Activated CD4-positive, alpha-beta T cell treated with anti-CD3 and anti-CD28 coated beads, Interleukin-10, Interleukin-2, amounts not matched to agents 100 ng/mL and 50 ng/mL, durations not matched to agents 16 hours and 8 hours (primary cell): ENCODE data around the gene SOS2.
A peak's percentile ranks its signal among the peaks of the same experiment; 100 is the strongest.
"Not testable (repeated sequence)": the region's sequence is repeated elsewhere in the genome, so short reads cannot be mapped to it uniquely, and the experiment has no call there.

Source experiments
- DNase-seq: peaks from one replicate; pipeline ENCODE4 v3.0.0-alpha.2; 2020

Gene SOS2

DNA sequence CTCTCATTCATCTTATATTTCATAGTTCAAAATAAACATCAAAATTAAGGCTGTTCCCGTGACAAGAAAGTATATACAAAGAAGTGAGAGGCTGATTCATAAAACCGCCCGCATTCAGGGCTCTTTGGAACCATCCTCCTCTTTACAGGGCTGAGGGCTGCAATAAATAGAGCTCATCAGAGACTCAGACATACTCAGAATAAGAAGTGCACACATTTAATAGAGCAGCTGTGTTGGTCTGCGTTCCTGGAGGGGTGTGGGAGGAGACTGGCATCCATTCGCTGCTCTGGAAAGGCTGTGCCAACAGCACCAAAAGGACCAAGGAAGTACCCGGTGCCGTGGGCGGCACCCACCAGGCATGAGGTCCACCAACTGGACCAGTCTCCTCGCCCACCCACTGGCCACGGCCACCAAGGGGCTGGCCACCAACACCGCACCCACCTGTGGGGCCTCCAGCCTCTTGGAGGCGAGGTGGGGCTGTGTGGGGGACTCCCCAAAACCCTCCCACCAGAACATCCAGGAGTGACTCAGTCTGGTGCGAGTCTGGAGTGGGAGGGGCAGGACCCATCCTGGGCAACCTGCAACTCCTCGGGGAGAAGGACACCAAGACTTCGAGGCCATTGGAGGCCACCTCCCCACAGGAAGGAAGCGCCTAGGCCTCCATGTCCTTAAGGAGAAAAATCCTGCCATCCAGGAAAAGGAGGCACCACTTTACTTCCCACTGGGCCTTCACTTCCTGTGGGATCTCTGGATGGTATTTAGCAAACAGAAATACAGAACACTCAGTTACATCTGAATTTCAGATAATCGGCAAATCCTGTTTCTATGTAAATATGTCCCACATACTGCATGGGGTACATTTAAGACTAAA is 147.7 kb downstream of the SOS2 start:
- peak; percentile 84 for DNase-seq

DNA sequence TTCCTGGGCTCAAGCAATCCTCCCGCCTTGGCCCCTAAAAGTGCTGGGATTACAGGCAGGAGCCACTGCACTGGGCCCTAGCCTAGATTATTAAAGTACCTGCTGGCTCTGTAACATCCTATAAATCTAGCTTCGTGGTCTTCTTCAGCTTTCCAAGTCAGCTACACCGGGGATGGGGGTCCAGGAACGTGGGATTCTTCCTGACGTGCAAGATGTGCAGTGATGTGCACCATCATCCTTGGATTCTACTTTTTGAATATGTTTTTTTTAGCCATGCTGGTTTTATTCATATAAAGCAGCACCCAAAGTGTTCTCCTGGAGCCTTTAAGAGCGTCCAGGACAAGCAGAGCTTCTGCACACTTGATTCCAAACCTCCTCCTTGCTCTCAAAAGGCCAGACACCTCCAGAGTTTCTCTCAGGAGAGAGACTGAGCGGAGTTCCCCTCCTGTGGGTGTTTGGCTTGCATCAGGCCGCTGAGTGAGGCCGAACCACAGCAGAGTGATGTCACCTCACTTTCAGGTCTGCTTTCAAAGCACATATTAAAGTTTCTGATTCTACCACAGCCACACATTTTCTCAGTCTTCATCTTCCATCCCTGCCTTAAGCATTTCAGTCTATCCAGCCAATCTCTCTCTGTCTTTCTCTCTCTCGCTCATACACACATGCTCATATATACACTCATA is 148.5 kb downstream of the SOS2 start:
- DNase-seq = peak; percentile 96

DNA sequence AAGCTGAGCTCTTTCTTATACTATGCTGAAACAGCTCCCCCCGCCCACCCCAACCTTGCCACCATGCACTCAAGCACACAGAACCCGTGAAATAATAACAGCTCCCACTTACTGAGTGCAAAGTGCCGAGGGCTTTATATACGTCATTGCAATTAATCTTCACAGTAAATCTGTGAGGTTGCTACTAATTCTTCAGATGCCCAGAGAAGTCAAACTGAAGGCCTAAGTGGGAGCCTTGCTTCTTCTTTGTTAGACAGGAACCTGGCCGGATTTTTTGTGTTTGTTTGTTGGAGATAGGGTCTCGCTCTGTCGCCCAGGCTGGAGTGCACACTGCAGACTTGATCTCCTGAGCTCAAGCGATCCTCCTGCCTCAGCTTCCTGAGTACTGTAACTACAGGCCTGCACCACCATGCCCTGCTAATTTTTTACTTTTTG is 149.1 kb downstream of the SOS2 start:
- DNase-seq = peak; percentile 54

DNA sequence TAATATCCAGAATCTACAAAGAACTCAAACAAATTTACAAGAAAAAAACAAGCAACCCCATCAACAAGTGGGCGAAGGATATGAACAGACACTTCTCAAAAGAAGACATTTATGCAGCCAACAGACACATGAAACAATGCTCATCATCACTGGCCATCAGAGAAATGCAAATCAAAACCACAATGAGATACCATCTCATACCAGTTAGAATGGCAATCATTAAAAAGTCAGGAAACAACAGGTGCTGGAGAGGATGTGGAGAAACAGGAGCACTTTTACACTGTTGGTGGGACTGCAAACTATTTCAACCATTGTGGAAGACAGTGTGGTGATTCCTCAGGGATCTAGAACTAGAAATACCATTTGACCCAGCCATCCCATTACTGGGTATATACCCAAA is 152.3 kb downstream of the SOS2 start:
- not testable (repeated sequence) for DNase-seq

DNA sequence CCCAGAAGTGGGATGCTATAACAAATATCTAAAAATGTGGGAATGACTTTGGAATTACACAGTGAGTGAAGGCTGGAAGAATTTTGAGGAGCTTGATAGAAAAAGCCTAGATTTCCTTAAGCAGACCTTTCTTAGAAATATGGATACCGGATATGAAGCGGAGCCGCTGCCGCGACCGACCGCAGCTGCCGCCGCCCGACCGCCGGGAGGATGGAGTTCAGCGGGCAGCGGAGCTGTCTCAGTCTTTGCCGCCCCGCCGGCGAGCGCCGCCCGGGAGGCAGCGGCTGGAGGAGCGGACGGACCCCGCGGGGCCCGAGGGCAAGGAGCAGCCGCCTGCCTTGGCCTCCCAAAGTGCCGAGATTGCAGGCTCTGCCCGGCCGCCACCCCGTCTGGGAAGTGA is 157.7 kb downstream of the SOS2 start:
- DNase-seq = not testable (repeated sequence)

DNA sequence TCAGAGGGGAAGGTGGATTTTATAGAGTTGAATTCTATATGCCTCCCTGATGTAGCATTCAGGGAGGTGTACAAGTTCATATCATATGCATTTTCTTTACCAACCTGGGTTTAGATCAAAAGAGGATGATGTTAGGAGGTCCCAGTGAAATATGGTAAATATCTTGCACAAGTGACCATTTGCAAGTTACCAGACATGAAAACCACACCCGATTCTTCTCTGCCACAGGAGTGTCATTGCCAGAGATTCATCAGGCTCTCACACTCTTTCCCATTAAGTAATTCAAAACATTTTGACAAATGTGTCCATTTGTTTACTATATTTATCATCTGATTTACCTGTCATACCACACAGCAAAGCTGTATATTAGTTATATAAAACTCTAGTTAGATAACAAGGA is 159.0 kb downstream of the SOS2 start:
- no peak for DNase-seq

DNA sequence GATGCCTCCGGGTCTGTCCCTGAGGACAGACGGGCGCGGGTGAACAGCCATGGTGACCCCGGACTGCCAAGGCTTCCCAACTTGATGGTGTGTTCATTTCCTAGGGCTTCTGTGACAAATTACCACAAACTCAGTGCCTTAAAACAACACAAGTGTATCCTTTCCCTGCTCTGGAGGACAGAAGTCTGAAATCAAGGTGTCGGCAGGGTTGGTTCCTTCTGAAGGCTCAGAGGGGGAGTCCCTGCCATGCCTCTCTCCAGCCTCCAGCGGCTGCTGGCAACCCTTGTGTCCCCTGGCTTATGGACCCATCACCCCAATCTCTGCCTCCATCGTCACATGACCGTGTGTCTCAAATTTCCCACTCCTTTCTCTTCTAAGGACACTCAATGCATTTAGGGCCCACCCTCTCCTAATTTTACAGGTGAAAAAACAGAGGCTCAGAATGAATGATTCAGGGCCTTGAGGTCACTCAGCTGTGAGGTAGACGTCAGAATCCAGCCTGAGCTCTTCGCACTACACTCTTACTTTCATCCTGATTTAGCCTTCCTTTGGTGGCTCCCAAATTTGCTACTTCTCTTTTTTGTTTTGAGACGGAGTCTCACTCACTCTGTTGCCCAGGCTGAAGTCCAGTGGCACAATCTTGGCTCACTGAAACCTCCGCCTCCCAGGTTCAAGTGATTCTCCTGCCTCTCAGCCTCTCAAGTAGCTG is 160.4 kb downstream of the SOS2 start:
- DNase-seq = no peak

DNA sequence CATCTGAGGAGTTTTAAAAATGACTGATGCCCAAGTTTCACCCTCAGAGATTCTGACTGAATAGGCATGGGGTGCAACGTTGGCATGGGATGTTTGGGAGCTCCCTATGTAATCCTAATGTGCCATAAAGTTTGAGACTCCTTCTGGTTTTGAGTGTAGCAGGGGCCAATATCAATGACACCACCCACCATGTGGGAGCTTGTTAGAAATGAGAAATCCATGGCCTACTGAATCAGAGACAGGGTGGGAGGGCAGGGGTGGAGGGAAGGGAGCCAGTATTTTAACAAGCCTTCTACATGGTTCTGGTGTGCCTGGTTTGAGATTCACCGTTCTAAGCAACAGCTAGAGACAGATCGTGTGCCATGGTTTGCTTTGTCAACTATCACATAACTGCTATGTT is 161.1 kb downstream of the SOS2 start:
- no peak for DNase-seq

DNA sequence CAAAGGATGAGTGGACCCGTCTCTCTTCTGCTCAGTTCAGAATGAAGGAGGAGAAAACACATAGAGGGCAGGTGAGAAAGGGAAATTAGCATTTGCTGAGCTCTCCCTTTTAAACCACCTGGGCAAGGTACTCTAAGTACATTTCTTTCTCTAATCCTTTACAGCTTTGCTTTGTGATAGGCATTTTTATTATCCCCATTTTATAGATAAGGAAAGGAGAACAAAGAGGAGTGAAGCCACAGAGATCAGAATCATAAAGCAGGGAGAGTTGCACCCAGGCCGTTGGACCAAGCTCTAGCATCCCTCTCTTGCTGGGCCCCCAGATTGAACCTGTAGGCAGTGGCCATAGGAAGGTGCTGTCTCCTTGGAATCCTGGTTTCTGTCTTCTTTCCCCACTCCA is 162.1 kb downstream of the SOS2 start:
- no peak for DNase-seq

DNA sequence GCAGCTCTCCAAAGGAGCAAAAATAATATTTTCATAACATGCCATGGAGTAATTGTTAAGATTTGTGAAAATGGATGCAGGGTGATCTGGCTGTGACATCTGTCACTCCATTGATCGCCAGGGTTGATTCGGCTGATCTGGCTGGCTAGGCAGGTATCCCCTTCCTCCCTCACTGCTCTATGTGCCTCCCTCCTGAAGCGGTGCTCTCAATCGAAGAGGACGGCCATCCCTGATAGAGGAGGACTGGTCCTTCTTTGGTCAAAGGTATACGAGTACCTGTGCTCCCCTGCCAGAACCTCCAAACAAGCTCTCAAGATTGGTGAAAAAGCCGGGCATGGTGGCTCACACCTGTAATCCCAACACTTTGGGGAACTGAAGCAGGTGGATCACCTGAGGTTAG is 162.9 kb downstream of the SOS2 start:
- DNase-seq = no peak

DNA sequence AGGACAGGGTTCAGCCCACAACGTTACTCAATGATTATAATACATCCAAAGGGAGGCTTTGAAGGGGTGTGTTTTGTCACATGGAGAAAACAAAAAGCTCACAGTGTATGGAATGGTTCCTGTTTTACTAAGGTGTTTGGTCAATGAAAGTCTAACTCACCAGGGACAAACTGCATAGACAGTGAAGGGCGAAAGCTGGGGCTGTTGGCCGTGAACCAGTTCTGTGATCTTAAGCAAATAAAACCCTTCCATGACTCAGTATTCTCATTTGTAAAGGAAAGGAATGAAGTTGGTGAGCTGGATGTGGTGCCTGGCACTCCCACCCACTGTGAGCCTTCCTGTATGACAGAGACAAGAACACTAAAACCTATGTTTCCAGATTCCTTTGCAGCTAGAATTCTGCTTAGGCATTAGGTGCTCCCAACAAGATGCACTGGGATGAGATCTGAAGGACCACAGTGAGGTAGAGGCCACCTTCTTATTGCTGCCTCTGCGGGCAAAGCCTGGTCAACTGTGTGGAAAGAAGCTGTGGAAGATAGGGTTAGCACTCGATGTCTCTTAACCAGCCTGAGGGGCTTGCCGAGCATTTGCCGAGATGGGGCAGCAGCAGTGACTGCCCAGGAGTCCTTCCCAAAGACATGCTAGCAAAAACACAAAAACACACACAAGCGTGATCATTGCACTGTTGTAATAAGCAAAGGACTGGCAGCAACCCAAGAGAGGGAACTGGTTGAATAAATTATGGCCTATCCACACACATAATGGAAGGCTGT is 163.5 kb downstream of the SOS2 start:
- no peak for DNase-seq
